Ishikawa (cell line): ENCODE measurements around the gene PEX26.

Source experiments
- CEBPB ChIP-seq: IDR thresholded peaks from 2 replicates; pipeline ENCODE4 v1.6.1; 2012
- CREB1 ChIP-seq: IDR thresholded peaks from 2 replicates; pipeline ENCODE4 v1.6.1; 2012; ENCODE audit warnings: low read depth
- EGR1 ChIP-seq: IDR thresholded peaks from 2 replicates; pipeline ENCODE4 v1.6.1; 2012
- EP300 ChIP-seq: IDR thresholded peaks from 2 replicates; pipeline ENCODE4 v1.6.1; 2012; ENCODE audit warnings: borderline replicate concordance
- FOXM1 ChIP-seq: IDR thresholded peaks from 2 replicates; pipeline ENCODE4 v1.6.1; 2012; ENCODE audit warnings: low read depth, borderline replicate concordance
- MAX ChIP-seq: IDR thresholded peaks from 2 replicates; pipeline ENCODE4 v1.6.1; 2012
- NFIC ChIP-seq: IDR thresholded peaks from 2 replicates; pipeline ENCODE4 v1.6.1; 2012
- RAD21 ChIP-seq: IDR thresholded peaks from 2 replicates; pipeline ENCODE4 v1.6.1; 2012; ENCODE audit warnings: low read depth
- REST ChIP-seq: IDR thresholded peaks from 2 replicates; pipeline ENCODE4 v1.6.1; 2012; ENCODE audit warnings: low read depth, mild to moderate bottlenecking
- TAF1 ChIP-seq: IDR thresholded peaks from 2 replicates; pipeline ENCODE4 v1.6.1; 2012; ENCODE audit warnings: low read depth, mild to moderate bottlenecking
- TCF12 ChIP-seq: IDR thresholded peaks from 2 replicates; pipeline ENCODE4 v1.6.1; 2012; ENCODE audit warnings: low read depth
- TEAD4 ChIP-seq: IDR thresholded peaks from 2 replicates; pipeline ENCODE4 v1.6.1; 2012
- USF1 ChIP-seq: IDR thresholded peaks from 2 replicates; pipeline ENCODE4 v1.6.1; 2012
- ZBTB7A ChIP-seq: IDR thresholded peaks from 2 replicates; pipeline ENCODE4 v1.6.1; 2012; ENCODE audit warnings: low read depth

The PEX26 gene

GRCh38 chr22:18067548-18068341 lies 10.0 kb upstream of the PEX26 start:
- no peak for TF ChIP-seq FOXM1
- TF ChIP-seq NFIC: no peak
- TF ChIP-seq TCF12: no peak
- TF ChIP-seq EP300: no peak
- no peak for TF ChIP-seq CEBPB

DNA sequence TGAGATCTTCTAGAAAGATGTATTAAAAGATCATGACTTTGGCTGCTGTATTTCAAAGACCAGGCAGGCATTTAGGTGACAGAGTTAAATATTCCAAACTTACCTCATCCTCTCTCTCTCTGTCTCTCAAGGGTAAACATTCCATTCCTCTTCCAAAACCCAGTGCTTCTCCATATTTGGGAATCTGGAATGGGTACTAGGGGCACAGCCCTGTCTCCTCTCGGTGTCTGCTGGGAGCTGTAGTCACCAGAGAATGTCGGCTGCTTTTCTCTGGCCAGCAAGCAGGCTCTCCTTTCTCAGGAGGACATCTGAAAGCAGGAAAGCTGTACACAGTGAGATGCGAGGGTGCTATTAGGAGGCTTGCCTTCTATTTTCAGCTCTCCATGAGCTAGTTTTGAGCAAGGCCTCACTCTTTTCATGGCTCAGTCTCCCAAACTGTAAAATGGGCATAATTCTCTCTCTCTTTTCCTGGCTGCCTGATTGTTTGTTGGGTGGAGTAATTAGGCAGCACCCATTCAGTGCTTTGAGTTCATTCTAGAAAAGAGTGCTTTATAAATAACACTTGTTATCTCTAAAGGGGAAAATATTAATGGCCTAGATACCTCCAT lies 9.3 kb upstream of the PEX26 start:
- TF ChIP-seq CREB1 (no peak), EP300 (no peak), TCF12 (no peak), NFIC (no peak), MAX (no peak), REST (no peak), TEAD4 (no peak), CEBPB (no peak), USF1 (no peak), EGR1 (no peak), FOXM1 (no peak), TAF1 (no peak)

- no peak for TF ChIP-seq USF1
- no peak for TF ChIP-seq TCF12
- TF ChIP-seq REST: no peak
- no peak for TF ChIP-seq CEBPB
- no peak for TF ChIP-seq TEAD4
- TF ChIP-seq CREB1: no peak
- TF ChIP-seq MAX: no peak
- no peak for TF ChIP-seq TAF1
Observed at GRCh38 chr22:18069041-18069440, 8.7 kb upstream of the PEX26 start.

DNA sequence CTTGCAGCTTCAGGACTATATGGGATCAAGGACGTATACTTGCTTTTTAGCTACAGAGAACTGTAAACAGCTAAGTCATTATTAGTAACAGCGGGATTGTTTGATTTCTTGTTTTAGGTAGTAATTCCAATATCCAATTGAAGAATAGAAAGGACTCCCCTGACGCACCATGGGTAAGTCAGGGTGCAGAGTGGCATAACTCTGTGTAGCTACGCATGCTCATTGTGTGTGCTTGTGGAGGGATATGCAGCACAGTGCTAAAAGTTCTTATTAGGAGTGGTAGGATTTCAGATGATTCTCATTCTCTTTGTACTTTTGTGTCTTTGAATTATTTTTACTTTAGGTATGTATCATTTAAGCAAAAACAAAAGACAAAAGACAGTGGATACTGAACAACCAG lies 7.7 kb upstream of the PEX26 start:
- TF ChIP-seq NFIC (no peak), ZBTB7A (no peak), RAD21 (no peak), CEBPB (no peak), CREB1 (no peak), TEAD4 (no peak), REST (no peak), TCF12 (no peak), USF1 (no peak)
